HG02571 (cell line): ENCODE measurements around the gene RFPL4A.
"Not testable (repeated sequence)": the region's sequence is repeated elsewhere in the genome, so short reads cannot be mapped to it uniquely, and the experiment has no call there.

Source experiments
- ATAC-seq: cut with Tn5 transposase; IDR thresholded peaks from one replicate; pipeline ENCODE4 v1.9.1; 2021; ENCODE audit warnings: mild to moderate bottlenecking, moderate library complexity; ENCODE audit not compliant: unreplicated experiment

The RFPL4A gene

GRCh38 chr19:55758797-55759196 lies at the start of gene RFPL4A:
RFPL4A (plus strand) TSS chr19:55759097; CDS start chr19:55761801, 2,704 bp downstream.
- not testable (repeated sequence) for ATAC-seq

DNA sequence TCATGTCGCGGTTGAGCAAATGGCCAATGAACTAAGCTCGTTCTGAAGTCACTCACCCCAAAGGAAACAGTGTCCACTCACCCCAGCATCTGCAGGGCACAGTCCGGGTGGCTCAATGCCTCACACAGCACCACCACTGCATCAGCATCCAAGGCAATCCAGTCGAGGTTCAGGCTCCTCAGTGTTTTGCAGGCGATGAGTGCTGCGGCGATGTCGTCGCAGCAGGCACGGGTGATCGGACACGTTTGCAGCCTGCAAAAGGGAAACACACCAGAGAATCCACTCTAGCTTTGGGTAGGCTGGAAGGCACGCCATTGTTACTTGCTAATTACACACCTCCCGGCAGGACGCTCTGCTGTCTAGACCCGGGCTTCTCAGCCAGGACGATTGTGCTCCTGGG lies 47.2 kb upstream of the RFPL4A start:
- ATAC-seq, result no peak

- ATAC-seq, result no peak
These were observed 45.9 kb upstream of the RFPL4A start for GRCh38 chr19:55712804-55713631.

GRCh38 chr19:55716531-55716930 lies 42.4 kb upstream of the RFPL4A start:
- ATAC-seq, result no peak

DNA sequence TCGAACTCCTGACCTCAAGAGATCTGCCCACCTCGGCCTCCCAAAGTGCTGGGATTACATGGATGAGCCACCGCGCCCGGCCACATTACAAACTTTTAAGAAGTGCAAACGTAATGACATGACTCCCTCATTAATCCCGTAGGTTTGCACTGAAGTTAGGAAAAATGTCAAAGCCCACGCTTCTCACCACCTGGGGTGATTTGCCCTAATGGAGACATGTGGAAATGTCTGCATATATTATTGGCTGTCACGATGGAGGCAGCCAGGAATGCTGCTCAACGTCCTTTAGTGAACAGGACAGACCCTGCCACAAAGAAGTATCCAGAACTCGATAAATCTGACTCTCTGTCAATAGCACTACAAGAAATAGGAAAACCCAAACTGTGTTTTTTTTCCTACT lies 41.6 kb upstream of the RFPL4A start:
- ATAC-seq, result no peak

GRCh38 chr19:55717879-55718711 lies 40.8 kb upstream of the RFPL4A start:
- ATAC-seq, result not testable (repeated sequence)

DNA sequence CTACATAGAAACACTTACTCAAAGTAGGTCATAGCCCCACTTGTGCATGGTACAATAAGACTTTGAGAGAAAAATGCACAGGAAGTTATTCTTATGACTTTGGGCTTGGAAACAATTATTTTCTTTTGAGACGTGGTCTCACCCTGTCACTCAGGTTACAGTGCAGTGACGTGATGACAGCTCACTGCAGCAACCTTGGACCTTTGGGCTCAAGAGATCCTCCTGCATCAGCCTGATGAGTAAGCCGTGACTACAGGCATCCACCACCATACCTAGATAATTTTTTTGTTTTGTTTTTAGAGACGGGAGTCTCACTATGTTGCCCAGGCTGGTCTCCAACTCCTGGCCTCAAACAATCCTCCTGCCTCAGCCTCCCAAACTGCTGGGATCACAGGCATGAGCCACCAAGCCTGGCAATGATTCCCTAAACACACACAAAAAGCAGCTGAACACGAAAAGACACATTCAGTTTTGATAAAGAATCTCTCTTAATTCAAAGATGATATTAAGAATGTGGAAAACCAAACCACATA lies 38.6 kb upstream of the RFPL4A start:
- ATAC-seq, result no peak

DNA sequence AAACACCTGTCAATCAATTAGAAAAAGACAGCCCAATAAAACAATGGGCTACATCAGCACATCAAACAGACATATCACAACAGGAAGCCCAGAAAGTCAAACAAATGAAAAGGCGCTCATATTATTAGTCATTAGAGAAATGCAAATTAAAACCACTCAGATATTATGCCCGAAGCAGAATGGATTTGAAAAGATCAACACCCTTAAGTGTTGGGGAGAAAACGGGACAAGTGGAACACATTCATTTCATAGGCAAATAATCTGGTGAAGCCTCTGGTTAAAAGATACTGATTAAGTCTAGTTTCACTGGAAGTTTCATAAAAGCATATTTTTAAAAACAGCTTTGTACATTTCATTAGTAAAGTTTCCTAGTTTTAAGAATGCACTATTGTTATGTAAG lies 38.1 kb upstream of the RFPL4A start:
- no peak for ATAC-seq

DNA sequence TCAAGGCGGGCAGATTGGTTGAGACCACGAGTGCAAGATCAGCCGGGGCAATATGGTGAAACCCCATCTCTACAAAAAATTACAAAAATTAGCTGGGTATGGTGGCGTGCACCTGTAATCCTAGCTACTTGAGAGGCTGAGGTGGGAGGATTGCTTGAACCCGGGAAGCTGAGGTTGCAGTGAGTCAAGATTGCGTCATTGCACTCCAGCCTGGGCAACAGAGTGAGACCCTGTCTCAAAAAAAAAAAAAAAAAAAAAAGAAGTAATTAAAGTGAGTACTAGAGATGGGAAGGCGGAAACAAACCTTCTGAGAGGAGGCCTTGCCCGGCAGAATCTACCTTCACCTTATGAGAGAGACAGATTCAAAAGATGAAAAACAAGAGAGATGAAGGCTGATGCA lies 35.4 kb upstream of the RFPL4A start:
- ATAC-seq, result no peak

GRCh38 chr19:55730378-55730777 lies 28.5 kb upstream of the RFPL4A start:
- not testable (repeated sequence) for ATAC-seq

DNA sequence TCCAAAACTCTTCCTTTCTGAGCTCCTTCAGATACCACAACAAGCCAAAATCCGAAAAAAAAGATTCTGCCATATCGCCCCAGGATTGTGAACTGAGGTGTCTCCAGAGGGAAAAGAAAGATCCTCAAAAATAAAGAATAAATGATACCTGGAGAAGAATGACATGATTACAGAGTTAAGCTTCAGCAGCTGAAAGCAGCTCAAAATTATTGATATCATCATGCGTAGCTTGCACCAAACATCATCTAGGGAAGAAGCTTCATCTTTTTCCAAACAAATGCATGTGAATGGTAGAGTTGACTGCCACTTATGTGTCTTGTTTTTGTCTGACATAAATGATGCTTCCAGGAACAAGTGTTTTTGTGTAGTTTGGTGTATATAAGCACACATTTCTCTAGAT lies 20.6 kb upstream of the RFPL4A start, which contains the start of gene NLRP9:
TSS of gene NLRP9 (minus strand) at position 101 of the 400 bp plus-strand sequence. CDS start at position 73, 28 bp downstream.
- no peak for ATAC-seq

DNA sequence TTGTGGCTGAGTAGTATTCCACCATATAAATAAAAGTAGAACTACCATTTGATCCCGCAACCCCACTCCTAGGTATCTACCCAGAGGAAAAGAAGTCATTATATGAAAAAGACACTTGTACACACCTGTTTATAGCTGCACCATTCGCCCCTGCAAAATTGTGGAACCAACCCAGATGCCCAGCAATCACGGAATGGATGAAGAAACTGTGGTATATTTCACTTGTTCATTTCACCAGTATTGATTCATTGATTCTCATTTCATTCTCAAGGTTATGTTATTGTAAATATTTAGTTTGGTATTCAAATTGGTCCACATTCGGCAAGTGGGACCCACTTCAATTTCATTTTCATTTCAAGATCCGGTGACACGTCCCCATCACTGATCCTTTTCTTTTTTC lies 8.2 kb upstream of the RFPL4A start:
- no peak for ATAC-seq

DNA sequence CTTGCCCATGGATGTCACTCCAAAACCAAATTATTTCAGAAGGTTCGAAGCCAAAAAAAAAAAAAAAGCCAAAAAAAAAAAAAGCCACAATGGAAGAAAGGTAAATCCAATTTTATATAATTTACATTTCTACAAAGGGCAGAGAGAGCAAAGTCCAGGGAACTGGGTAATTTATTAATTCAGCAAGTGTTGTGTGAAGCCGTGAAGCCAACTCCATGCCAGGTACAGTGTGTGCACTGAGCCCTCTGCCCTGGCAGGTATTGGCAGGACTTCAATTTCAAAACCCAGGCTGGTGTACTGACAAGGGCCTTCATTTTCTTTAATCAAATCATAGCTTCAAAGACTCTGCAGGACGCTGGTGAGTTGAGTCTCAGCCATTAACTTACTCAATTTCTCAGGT lies 5.5 kb upstream of the RFPL4A start:
- ATAC-seq, result no peak

DNA sequence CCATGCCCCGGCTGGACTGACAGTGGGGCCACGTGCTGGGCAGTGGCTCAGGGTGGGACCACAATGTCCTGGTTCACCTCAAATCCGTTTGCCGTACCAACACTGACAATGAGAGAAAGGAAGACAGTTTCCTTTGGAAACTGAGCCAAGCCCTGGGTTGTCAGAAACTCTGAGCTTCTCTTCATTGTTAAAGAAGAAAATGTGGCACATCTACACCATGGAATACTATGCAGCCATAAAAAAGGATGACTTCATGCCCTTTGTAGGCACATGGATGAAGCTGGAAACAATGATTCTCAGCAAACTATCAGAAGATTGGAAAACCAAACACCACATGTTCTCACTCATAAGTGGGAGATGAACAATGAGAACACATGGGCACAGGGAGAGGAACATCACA lies 2.1 kb upstream of the RFPL4A start:
- not testable (repeated sequence) for ATAC-seq

DNA sequence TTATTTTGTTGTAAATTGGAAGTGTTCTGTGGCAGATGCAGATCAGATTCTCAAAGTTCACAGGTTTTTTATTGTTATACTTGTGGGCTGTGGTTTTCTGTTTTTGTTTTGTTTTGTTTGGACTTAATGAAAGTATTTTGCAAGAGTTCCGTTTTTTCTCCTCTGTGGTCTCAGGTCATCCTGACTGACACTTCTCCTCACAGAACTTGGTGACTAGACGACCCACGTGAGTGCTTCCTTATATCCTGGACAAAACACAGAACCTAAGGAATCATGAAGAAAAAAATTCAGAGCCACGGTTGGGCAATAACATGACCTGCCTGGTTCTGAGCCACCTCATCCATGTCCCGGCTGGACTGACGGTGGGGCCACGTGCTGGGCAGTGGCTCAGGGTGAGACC lies 7.6 kb downstream of the RFPL4A start:
- ATAC-seq, result no peak

- ATAC-seq, result not testable (repeated sequence)
These were observed 9.9 kb downstream of the RFPL4A start, which contains the start of gene RFPL4AL1 for GRCh38 chr19:55768818-55769217. RFPL4AL1 (plus strand) TSS chr19:55769118; CDS start chr19:55771805, 2,687 bp downstream.

- ATAC-seq, result not testable (repeated sequence)
These were observed 10.7 kb downstream of the RFPL4A start for GRCh38 chr19:55769632-55770031.

- no peak for ATAC-seq
These were observed 18.6 kb downstream of the RFPL4A start for GRCh38 chr19:55777528-55777927.

- ATAC-seq, result no peak
These were observed 19.4 kb downstream of the RFPL4A start for GRCh38 chr19:55778331-55778730.

GRCh38 chr19:55781112-55781511 lies 22.2 kb downstream of the RFPL4A start:
- no peak for ATAC-seq

GRCh38 chr19:55795021-55795420 lies 36.1 kb downstream of the RFPL4A start:
- no peak for ATAC-seq
